Measurements from ENCODE around the gene CALB2. TPM values are rescaled to one million over a fixed set of nuclear protein-coding genes. Genes with fewer than 3 reads are reported as not detected.

Gene CALB2
- total and polyA plus RNA-seq, 2 of the 4 experiments (the other 2 are of a cell fraction), result 0.18 to 0.32 TPM

DNA sequence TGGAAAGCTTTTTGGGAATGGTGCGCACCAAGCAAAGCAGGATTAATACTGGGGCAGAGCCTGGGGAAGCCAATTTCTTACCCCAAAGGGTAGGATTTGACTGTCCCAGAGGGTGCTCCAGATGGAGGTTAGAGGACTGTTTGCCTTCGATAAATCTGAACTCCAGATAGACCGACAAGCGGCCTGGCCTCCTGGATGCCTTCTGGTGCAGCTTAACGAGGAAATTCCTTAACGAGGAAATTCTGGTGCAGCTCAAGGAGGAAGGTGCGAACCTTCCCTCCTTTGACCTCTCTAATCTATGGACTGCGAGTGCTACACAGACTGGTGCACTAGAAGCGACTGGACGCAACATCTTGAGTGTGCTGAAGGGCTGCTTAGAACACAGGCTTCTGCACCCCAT is 6.5 kb downstream of the CALB2 start:
- H4K20me1 ChIP-seq (ENCODE audit: insufficient read depth, low read length), result no peaks in the 10 kb centered on the region
- in situ Hi-C loops (cut with MboI; ENCODE audit: low sequenced_read_pairs), result loop anchor here (25.0 kb wide), 1 partner anchor 678 kb away; the partner anchor contains the start of gene MTSS2
- H2AK9ac ChIP-seq (replicated peaks; ENCODE audit: low read depth, low read length, poor library complexity), result no peak overlapping the region
- no peak overlapping the region for H4K91ac ChIP-seq (ENCODE audit: insufficient read depth, low read depth, low read length)
- dilution Hi-C loops (cut with HindIII; ENCODE audit: low sequenced_read_pairs, unreplicated experiment), result no loop called here
- peaks cover 17% of the 10 kb centered on the region for H3K27me3 ChIP-seq (ENCODE audit: control insufficient read depth, insufficient read depth, low read length)
- no peak overlapping the region for H3K4ac ChIP-seq (ENCODE audit: low read depth, low read length)
- no peak overlapping the region for H3K4me3 ChIP-seq (ENCODE audit: insufficient read depth, low read depth, low read length)
- H2BK15ac ChIP-seq (ENCODE audit: low read depth, low read length), result no peak overlapping the region
- ChIA-PET CTCF (no interaction called here), POLR2A (ENCODE audit: unreplicated experiment) (no interaction called here)
- no peaks in the 10 kb centered on the region for H3K9me3 ChIP-seq (ENCODE audit: control insufficient read depth, insufficient read depth, low read length)
- H2AK5ac ChIP-seq (ENCODE audit: low read depth, low read length), result no peak overlapping the region
- BruUV-seq (replicated peaks), result no TSS peak
- ATAC-seq (ENCODE audit: low read depth) (no peak), DNase-seq (no peak)
- H3K9me1 ChIP-seq (ENCODE audit: insufficient read depth, low read length), result no peaks in the 10 kb centered on the region
- no peak overlapping the region for H3K14ac ChIP-seq (replicated peaks; ENCODE audit: low read depth, low read length)
- no peak overlapping the region for H2BK5ac ChIP-seq (ENCODE audit: low read depth, low read length, poor library complexity, severe bottlenecking)
- H3K56ac ChIP-seq (ENCODE audit: extremely low read depth, insufficient read depth, low read length), result no peak overlapping the region
- no peaks in the 10 kb centered on the region for H3K79me1 ChIP-seq (ENCODE audit: low read depth in 1 of 2, low read length in 2 of 2)
- H3K9ac ChIP-seq (ENCODE audit: low read depth, low read length), result no peak overlapping the region
- WGBS, 2 experiments (ENCODE audit: extremely low coverage in 2 of 2, insufficient read length in 1 of 2), result 60% methylated on average over 1 of the region's 10 CpGs; no CpG with 5 or more reads in 1 of the 2 experiments
- no peak overlapping the region for H2BK120ac ChIP-seq (ENCODE audit: low read depth, low read length)
- intact Hi-C loops (cut with micrococcal nuclease), result no loop called here
- no peak overlapping the region for H3K4me2 ChIP-seq (ENCODE audit: low read depth, low read length)
- H3K23ac ChIP-seq (ENCODE audit: low read depth, low read length), result no peak overlapping the region
- H4K5ac ChIP-seq (ENCODE audit: low read depth, low read length), result no peak overlapping the region
- H2BK20ac ChIP-seq (ENCODE audit: low read depth, low read length), result no peak overlapping the region
- H3K18ac ChIP-seq (ENCODE audit: low read depth, low read length), result no peak overlapping the region
- H2AFZ ChIP-seq (replicated peaks; ENCODE audit: low read length, poor library complexity), result no peak overlapping the region
- peaks cover 4% of the 10 kb centered on the region for H3K4me1 ChIP-seq (ENCODE audit: control insufficient read depth, insufficient read depth, low read length)
- TF ChIP-seq POLR2A (IDR thresholded peaks at IDR 0.05; ENCODE audit: low read depth, low read length), result no peak
- no peak for TF ChIP-seq SMC3 (IDR thresholded peaks at IDR 0.05; ENCODE audit: low read depth, low read length)
- no peak for TF ChIP-seq FOS (IDR thresholded peaks at IDR 0.05; ENCODE audit: low read depth, low read length)
- TF ChIP-seq CEBPB (IDR thresholded peaks at IDR 0.05; ENCODE audit: low read depth, low read length), result no peak
- TF ChIP-seq MAFK (IDR thresholded peaks at IDR 0.05; ENCODE audit: low read depth, low read length), result no peak
- no peak for TF ChIP-seq RAD21 (IDR thresholded peaks at IDR 0.05; ENCODE audit: low read length)
- no peak for TF ChIP-seq BHLHE40 (IDR thresholded peaks at IDR 0.05; ENCODE audit: low read depth, low read length)
- TF ChIP-seq RCOR1 (IDR thresholded peaks at IDR 0.05; ENCODE audit: insufficient replicate concordance, low read length), result no peak
- H3K36me3 ChIP-seq (ENCODE audit: control insufficient read depth, insufficient read depth, low read length), result no peaks in the 10 kb centered on the region
- H3K27ac ChIP-seq (ENCODE audit: insufficient read depth, low read length), result no peak overlapping the region
- H4K8ac ChIP-seq (ENCODE audit: low read depth in 2 of 2, low read length in 2 of 2), result no peak overlapping the region
